Measurements from ENCODE around the gene SYCN. TPM values are rescaled to one million over a fixed set of nuclear protein-coding genes. Genes with fewer than 3 reads are reported as not detected.
"Not testable (repeated sequence)": the region's sequence is repeated elsewhere in the genome, so short reads cannot be mapped to it uniquely, and the experiment has no call there.

Gene SYCN
- total and polyA plus RNA-seq, 5 donors from 2014 or later, result not detected

- peaks cover 18% of the 10 kb centered on the region for H3K27me3 Mint-ChIP-seq
- no peak overlapping the region for H3K4me3 ChIP-seq (ENCODE audit: low read depth, low read length)
- H3K4me1 ChIP-seq (ENCODE audit: control insufficient read depth, insufficient read depth, low read length, poor library complexity, severe bottlenecking), result peaks cover 9% of the 10 kb centered on the region
- ATAC-seq (ENCODE audit: low read depth in 2 of 2) (peak in 1 of 2 donors; percentile 32), DNase-seq (peak in 1 of 3 donors; percentile 44)
- peak overlapping the region in 3 of 4 donors; percentile 38 to 71 (median 58) for H3K4me3 Mint-ChIP-seq
- peaks cover 0 to 2% (median 0%) of the 10 kb centered on the region in 7 donors for H3K9me3 Mint-ChIP-seq
- no peaks in the 10 kb centered on the region for H3K27me3 ChIP-seq (ENCODE audit: control insufficient read depth, insufficient read depth, low read length)
- no peak overlapping the region for H3K27ac ChIP-seq (ENCODE audit: insufficient read depth, low read length, poor library complexity, severe bottlenecking)
- H3K27ac Mint-ChIP-seq, result no peak overlapping the region
- H3K36me3 Mint-ChIP-seq, result no peaks in the 10 kb centered on the region
- peaks cover 0 to 4% (median 0%) of the 10 kb centered on the region in 4 donors for H3K4me1 Mint-ChIP-seq
- H3K36me3 ChIP-seq (ENCODE audit: control insufficient read depth, insufficient read depth, low read length), result no peaks in the 10 kb centered on the region
- H3K9me3 ChIP-seq (ENCODE audit: control insufficient read depth in 2 of 2, low read length in 2 of 2), result no peaks in the 10 kb centered on the region
Observed at GRCh38 chr19:39246951-39247669, 43.0 kb upstream of the SYCN start.

- not testable (repeated sequence) for H3K27me3 Mint-ChIP-seq; H3K4me3 ChIP-seq (ENCODE audit: low read depth, low read length); H3K9me3 ChIP-seq (ENCODE audit: control insufficient read depth in 2 of 2, low read length in 2 of 2); H3K27me3 ChIP-seq (ENCODE audit: control insufficient read depth, insufficient read depth, low read length); H3K36me3 ChIP-seq (ENCODE audit: control insufficient read depth, insufficient read depth, low read length); H3K4me1 ChIP-seq (ENCODE audit: control insufficient read depth, insufficient read depth, low read length, poor library complexity, severe bottlenecking); DNase-seq; H3K4me3 Mint-ChIP-seq; H3K36me3 Mint-ChIP-seq; H3K27ac ChIP-seq (ENCODE audit: insufficient read depth, low read length, poor library complexity, severe bottlenecking); H3K27ac Mint-ChIP-seq; H3K9me3 Mint-ChIP-seq; H3K4me1 Mint-ChIP-seq
- peak in 1 of 2 donors; percentile 59 for ATAC-seq (ENCODE audit: low read depth in 2 of 2)
Observed at GRCh38 chr19:39245166-39245565, 41.1 kb upstream of the SYCN start.

GRCh38 chr19:39244410-39245100 is 40.5 kb upstream of the SYCN start, which contains the start of gene IFNL3:
IFNL3 (minus strand) TSS chr19:39245006; CDS start chr19:39244967, 39 bp downstream.
- not testable (repeated sequence) for ATAC-seq (ENCODE audit: low read depth in 2 of 2); H3K27me3 Mint-ChIP-seq; H3K36me3 ChIP-seq (ENCODE audit: control insufficient read depth, insufficient read depth, low read length); H3K4me3 ChIP-seq (ENCODE audit: low read depth, low read length); H3K27me3 ChIP-seq (ENCODE audit: control insufficient read depth, insufficient read depth, low read length); H3K36me3 Mint-ChIP-seq; H3K9me3 Mint-ChIP-seq; H3K4me1 ChIP-seq (ENCODE audit: control insufficient read depth, insufficient read depth, low read length, poor library complexity, severe bottlenecking); H3K27ac ChIP-seq (ENCODE audit: insufficient read depth, low read length, poor library complexity, severe bottlenecking); DNase-seq; H3K4me1 Mint-ChIP-seq; H3K4me3 Mint-ChIP-seq; H3K9me3 ChIP-seq (ENCODE audit: control insufficient read depth in 2 of 2, low read length in 2 of 2)
- H3K27ac Mint-ChIP-seq, result peak within 1 kb of the TSS in 1 of 3 donors; percentile 56

- not testable (repeated sequence) for H3K27me3 ChIP-seq (ENCODE audit: control insufficient read depth, insufficient read depth, low read length); DNase-seq; H3K27ac ChIP-seq (ENCODE audit: insufficient read depth, low read length, poor library complexity, severe bottlenecking); H3K36me3 Mint-ChIP-seq; H3K4me1 Mint-ChIP-seq; H3K4me3 ChIP-seq (ENCODE audit: low read depth, low read length); H3K4me3 Mint-ChIP-seq; H3K4me1 ChIP-seq (ENCODE audit: control insufficient read depth, insufficient read depth, low read length, poor library complexity, severe bottlenecking); ATAC-seq (ENCODE audit: low read depth in 2 of 2); H3K9me3 Mint-ChIP-seq; H3K27ac Mint-ChIP-seq; H3K27me3 Mint-ChIP-seq; H3K36me3 ChIP-seq (ENCODE audit: control insufficient read depth, insufficient read depth, low read length); H3K9me3 ChIP-seq (ENCODE audit: control insufficient read depth in 2 of 2, low read length in 2 of 2)
Observed at GRCh38 chr19:39243741-39244140, 39.7 kb upstream of the SYCN start.

- Histone ChIP-seq H3K4me1 (ENCODE audit: control insufficient read depth, insufficient read depth, low read length, poor library complexity, severe bottlenecking) (peaks cover 10% of the 10 kb centered on the region), H3K4me3 (ENCODE audit: low read depth, low read length) (no peak overlapping the region), H3K27ac (ENCODE audit: insufficient read depth, low read length, poor library complexity, severe bottlenecking) (no peak overlapping the region), H3K36me3 (ENCODE audit: control insufficient read depth, insufficient read depth, low read length) (no peaks in the 10 kb centered on the region), H3K9me3 (ENCODE audit: control insufficient read depth in 2 of 2, low read length in 2 of 2) (no peaks in the 10 kb centered on the region), H3K27me3 (ENCODE audit: control insufficient read depth, insufficient read depth, low read length) (no peaks in the 10 kb centered on the region)
- DNase-seq (no peak), ATAC-seq (ENCODE audit: low read depth in 2 of 2) (no peak)
- H3K4me3 Mint-ChIP-seq, result no peak overlapping the region
- H3K27me3 Mint-ChIP-seq, result no peaks in the 10 kb centered on the region
- no peak overlapping the region for H3K27ac Mint-ChIP-seq
- no peaks in the 10 kb centered on the region for H3K36me3 Mint-ChIP-seq
- peaks cover 0 to 28% (median 13%) of the 10 kb centered on the region in 4 donors for H3K4me1 Mint-ChIP-seq
- peaks cover 0 to under 1% (median 0%) of the 10 kb centered on the region in 7 donors for H3K9me3 Mint-ChIP-seq
Observed at GRCh38 chr19:39240421-39240820, 36.4 kb upstream of the SYCN start.

- H3K27ac ChIP-seq (ENCODE audit: insufficient read depth, low read length, poor library complexity, severe bottlenecking), result no peak overlapping the region
- no peaks in the 10 kb centered on the region for H3K27me3 Mint-ChIP-seq
- ATAC-seq (ENCODE audit: low read depth in 2 of 2) (no peak), DNase-seq (no peak)
- H3K4me3 ChIP-seq (ENCODE audit: low read depth, low read length), result no peak overlapping the region
- peaks cover 0 to 32% (median 14%) of the 10 kb centered on the region in 4 donors for H3K4me1 Mint-ChIP-seq
- peak overlapping the region in 2 of 3 donors; percentile 83 to 84 for H3K27ac Mint-ChIP-seq
- H3K4me1 ChIP-seq (ENCODE audit: control insufficient read depth, insufficient read depth, low read length, poor library complexity, severe bottlenecking), result peaks cover 10% of the 10 kb centered on the region
- H3K27me3 ChIP-seq (ENCODE audit: control insufficient read depth, insufficient read depth, low read length), result no peaks in the 10 kb centered on the region
- H3K36me3 Mint-ChIP-seq, result no peaks in the 10 kb centered on the region
- H3K9me3 Mint-ChIP-seq, result peaks cover 0 to 1% (median 0%) of the 10 kb centered on the region in 7 donors
- no peaks in the 10 kb centered on the region for H3K36me3 ChIP-seq (ENCODE audit: control insufficient read depth, insufficient read depth, low read length)
- no peaks in the 10 kb centered on the region for H3K9me3 ChIP-seq (ENCODE audit: control insufficient read depth in 2 of 2, low read length in 2 of 2)
- H3K4me3 Mint-ChIP-seq, result no peak overlapping the region
Observed at GRCh38 chr19:39238944-39239343, 34.9 kb upstream of the SYCN start.

- H3K27me3 ChIP-seq (ENCODE audit: control insufficient read depth, insufficient read depth, low read length), result no peaks in the 10 kb centered on the region
- no peaks in the 10 kb centered on the region for H3K9me3 ChIP-seq (ENCODE audit: control insufficient read depth in 2 of 2, low read length in 2 of 2)
- no peak overlapping the region for H3K4me3 ChIP-seq (ENCODE audit: low read depth, low read length)
- peak overlapping the region; percentile 83 to 95 (median 84) for H3K27ac Mint-ChIP-seq
- H3K4me3 Mint-ChIP-seq, result peak overlapping the region in 2 of 4 donors; percentile 79 to 83
- peak overlapping the region; percentile 14 for H3K27ac ChIP-seq (ENCODE audit: insufficient read depth, low read length, poor library complexity, severe bottlenecking)
- no peak for ATAC-seq (ENCODE audit: low read depth in 2 of 2)
- H3K4me1 Mint-ChIP-seq, result peaks cover 0 to 32% (median 14%) of the 10 kb centered on the region in 4 donors
- no peaks in the 10 kb centered on the region for H3K36me3 ChIP-seq (ENCODE audit: control insufficient read depth, insufficient read depth, low read length)
- H3K4me1 ChIP-seq (ENCODE audit: control insufficient read depth, insufficient read depth, low read length, poor library complexity, severe bottlenecking), result peaks cover 10% of the 10 kb centered on the region
- H3K27me3 Mint-ChIP-seq, result peaks cover 4% of the 10 kb centered on the region
- DNase-seq, result no peak
- H3K9me3 Mint-ChIP-seq, result peaks cover 0 to 1% (median 0%) of the 10 kb centered on the region in 7 donors
- no peaks in the 10 kb centered on the region for H3K36me3 Mint-ChIP-seq
Observed at GRCh38 chr19:39238209-39238608, 34.1 kb upstream of the SYCN start.
